PC-9 (cell line): ENCODE data around the gene PPP1R9A. TPM values are rescaled to one million over a fixed set of nuclear protein-coding genes. Genes with fewer than 3 reads are reported as not detected.

Source experiments
- Bru-seq: library from RNA; stranded (reverse); fragments of 400-500 nt; gene quantifications from one replicate; lab custom pipeline; 2021; lab: Mats Ljungman, UMichigan
- BruChase-seq, 2 experiments: library from RNA; stranded (reverse); fragments of 400-500 nt; gene quantifications; one replicate each; lab custom pipeline; 2021; lab: Mats Ljungman, UMichigan
- BruUV-seq: library from RNA; stranded (reverse); fragments of 400-500 nt; replicated peaks from 2 replicates; lab custom pipeline; 2021; lab: Mats Ljungman, UMichigan
- CTCF ChIA-PET: fragments of 300-600 bp; sonication (Branson Sonifier 250); formaldehyde crosslinking; loops from one replicate; lab custom pipeline; 2022; ENCODE audit warnings: antibody characterized with exemption; lab: Charles Lee
- POLR2A ChIA-PET: fragments of 300-600 bp; sonication (Branson Sonifier 250); formaldehyde crosslinking; loops from one replicate; lab custom pipeline; 2022; ENCODE audit warnings: antibody characterized with exemption; ENCODE audit not compliant: unreplicated experiment; lab: Charles Lee
- DNase-seq, 2 experiments: peaks; one replicate each; pipeline versions ENCODE4 v3.0.0 to v3.0.0-alpha.2; 2015 to 2022; ENCODE audit warnings: mixed read lengths in 1 of 2
- H2AFZ ChIP-seq: fragments of 200-600 bp; sonication (generic); 2 replicates; pipeline ENCODE4 v1.8.1; 2017; ENCODE audit warnings: antibody characterized with exemption
- H3F3A ChIP-seq: fragments of 200-600 bp; sonication (generic); 2 replicates; pipeline ENCODE4 v1.8.1; 2017; ENCODE audit warnings: antibody characterized with exemption, mild to moderate bottlenecking, low read depth; ENCODE audit not compliant: insufficient read depth
- H3K27ac ChIP-seq: fragments of 200-600 bp; sonication (generic); 2 replicates; pipeline ENCODE4 v1.6.1; 2016; ENCODE audit warnings: mixed run types
- H3K27me3 ChIP-seq: fragments of 200-600 bp; sonication (generic); 2 replicates; pipeline ENCODE4 v1.6.1; 2016; ENCODE audit warnings: low read depth, mixed run types; ENCODE audit not compliant: insufficient read depth
- H3K36me3 ChIP-seq: fragments of 200-600 bp; sonication (generic); 2 replicates; pipeline ENCODE4 v1.6.1; 2016; ENCODE audit warnings: low read depth, mixed run types
- H3K4me1 ChIP-seq: fragments of 200-600 bp; sonication (generic); replicated peaks from 2 replicates; pipeline ENCODE4 v1.6.1; 2016; ENCODE audit warnings: mixed run types; ENCODE audit not compliant: insufficient read depth
- H3K4me2 ChIP-seq: fragments of 200-600 bp; sonication (generic); 2 replicates; pipeline ENCODE4 v1.6.1; 2017; ENCODE audit warnings: mixed run types
- H3K4me3 ChIP-seq: fragments of 200-600 bp; sonication (generic); 2 replicates; pipeline ENCODE4 v1.6.1; 2016; ENCODE audit warnings: mixed run types
- H3K79me2 ChIP-seq: fragments of 200-600 bp; sonication (generic); 2 replicates; pipeline ENCODE4 v1.6.1; 2017; ENCODE audit warnings: low read depth, mixed run types
- H3K9me2 ChIP-seq: fragments of 200-600 bp; sonication (generic); 2 replicates; pipeline ENCODE4 v1.8.1; 2017; ENCODE audit warnings: mild to moderate bottlenecking; ENCODE audit not compliant: insufficient read depth
- H3K9me3 ChIP-seq: fragments of 200-600 bp; sonication (generic); 2 replicates; pipeline ENCODE4 v1.8.1; 2016; ENCODE audit warnings: low read depth; ENCODE audit not compliant: insufficient read depth
- H4K20me1 ChIP-seq: fragments of 200-600 bp; sonication (generic); 2 replicates; pipeline ENCODE4 v1.8.1; 2017; ENCODE audit not compliant: insufficient read depth
- CTCF ChIP-seq: fragments of 200-600 bp; sonication (generic); conservative IDR thresholded peaks from 2 replicates; pipeline ENCODE4 v1.6.1; 2017; ENCODE audit warnings: mixed run types, antibody characterized with exemption, mild to moderate bottlenecking, moderate library complexity
- EZH2 ChIP-seq: fragments of 200-600 bp; sonication (generic); IDR thresholded peaks from 2 replicates; pipeline ENCODE4 v1.8.0; 2017; ENCODE audit warnings: antibody characterized with exemption, low read depth
- intact Hi-C: fragments of 100-400 bp; cut with micrococcal nuclease; formaldehyde crosslinking; loops from one replicate; pipeline ENCODE4 v1.10.0; 2022; ENCODE audit not compliant: unreplicated experiment
- long read RNA-seq: library from polyadenylated mRNA; stranded (forward); transcript quantifications from one replicate; pipeline ENCODE4 v2.0.0, GENCODE V29; 2022
- total RNA-seq: library from RNA; stranded (reverse); gene quantifications from 2 replicates; pipeline ENCODE4 v1.2.3, GENCODE V29; 2021

PPP1R9A gene
- total RNA-seq = 11.5 and 11.9 TPM in 2 replicates
- Bru-seq, nascent RNA = percentile 60 among the genes with signal in this experiment
- percentile 63 among the genes with signal in this experiment for BruChase-seq, experiment 1, labeled RNA remaining after a 2-hour chase
- percentile 54 among the genes with signal in this experiment for BruChase-seq, experiment 2, labeled RNA remaining after a 6-hour chase
- long read RNA-seq, partial matches to known transcripts = 0 of 6 reads
- long read RNA-seq, other reads (novel, unspliced or antisense) = 6 of 6 reads

GRCh38 chr7:94907026-94907810 is at the start of gene PPP1R9A:
Gene PPP1R9A, plus strand, starts transcription at chr7:94907594. Its CDS starts 2,520 bp downstream, at chr7:94910114.
- H3F3A ChIP-seq = no peaks in the 10 kb centered on the region
- peak within 1 kb of the TSS; percentile 86 for H2AFZ ChIP-seq
- no peak; the same call in 1 of the 2 replicates for TF ChIP-seq CTCF
- no peak for TF ChIP-seq EZH2
- peak within 1 kb of the TSS; percentile 72 for H3K4me3 ChIP-seq
- no peaks in the 10 kb centered on the region for H3K27me3 ChIP-seq
- peaks cover 11% of the 10 kb centered on the region; the same call in 1 of the 2 replicates for H3K4me1 ChIP-seq
- H3K79me2 ChIP-seq = no peaks in the 10 kb centered on the region
- H4K20me1 ChIP-seq = no peaks in the 10 kb centered on the region
- ChIA-PET POLR2A (no interaction called here), CTCF (no interaction called here)
- no TSS peak for BruUV-seq
- H3K9me3 ChIP-seq = no peaks in the 10 kb centered on the region
- intact Hi-C loops = loop anchor here (2.0 to 5.0 kb wide), 2 partner anchors 265 to 458 kb away; no protein-coding TSS in a partner anchor
- H3K36me3 ChIP-seq = no peaks in the 10 kb centered on the region
- peaks cover 5% of the 10 kb centered on the region; the same call in 1 of the 2 replicates for H3K9me2 ChIP-seq
- H3K27ac ChIP-seq = no peak within 1 kb of the TSS
- peak within 1 kb of the TSS; percentile 69 for H3K4me2 ChIP-seq
- DNase-seq = peak in 1 of 2 experiments; percentile 62

- H2AFZ ChIP-seq = no peak overlapping the region
- no peak overlapping the region for H3K4me2 ChIP-seq
- no peak for DNase-seq
- H3K27me3 ChIP-seq = no peaks in the 10 kb centered on the region
- no peak overlapping the region for H3K27ac ChIP-seq
- no peaks in the 10 kb centered on the region; the same call in 1 of the 2 replicates for H3K9me3 ChIP-seq
- no peaks in the 10 kb centered on the region for H3K4me1 ChIP-seq
- no peak for TF ChIP-seq CTCF
- TF ChIP-seq EZH2 = no peak
- CTCF ChIA-PET = no interaction called here
- H3K79me2 ChIP-seq = no peaks in the 10 kb centered on the region
- no peaks in the 10 kb centered on the region for H3K9me2 ChIP-seq
- BruUV-seq = no TSS peak
- no peaks in the 10 kb centered on the region for H4K20me1 ChIP-seq
- H3F3A ChIP-seq = no peaks in the 10 kb centered on the region
- POLR2A ChIA-PET = no interaction called here
- intact Hi-C loops = no loop called here
- H3K4me3 ChIP-seq = no peak overlapping the region
- no peaks in the 10 kb centered on the region for H3K36me3 ChIP-seq
Observed at GRCh38 chr7:94871132-94871531, 36.3 kb upstream of the PPP1R9A start.

- CTCF ChIA-PET = no interaction called here
- TF ChIP-seq CTCF (no peak), EZH2 (no peak)
- DNase-seq = no peak
- H3K4me2 ChIP-seq = no peak overlapping the region
- H3F3A ChIP-seq = peaks cover 7% of the 10 kb centered on the region; the same call in 1 of the 2 replicates
- H3K9me2 ChIP-seq = no peaks in the 10 kb centered on the region
- H3K36me3 ChIP-seq = no peaks in the 10 kb centered on the region
- no TSS peak for BruUV-seq
- intact Hi-C loops = no loop called here
- POLR2A ChIA-PET = interaction anchor here (0.6 kb wide), 1 partner anchor 392 kb away, joined by 3 read pairs; no protein-coding TSS in a partner anchor
- H2AFZ ChIP-seq = no peak overlapping the region
- H3K4me3 ChIP-seq = no peak overlapping the region
- no peaks in the 10 kb centered on the region for H4K20me1 ChIP-seq
- H3K27ac ChIP-seq = no peak overlapping the region
- H3K27me3 ChIP-seq = no peaks in the 10 kb centered on the region
- H3K79me2 ChIP-seq = no peaks in the 10 kb centered on the region
- peaks cover under 1% of the 10 kb centered on the region; the same call in 1 of the 2 replicates for H3K9me3 ChIP-seq
- no peaks in the 10 kb centered on the region for H3K4me1 ChIP-seq
Observed at GRCh38 chr7:94873239-94873638, 34.2 kb upstream of the PPP1R9A start.
